T follicular helper cell (primary cell): Measurements from ENCODE around the gene TJP3.
A peak's percentile ranks its signal among the peaks of the same experiment; 100 is the strongest.
"Not testable (repeated sequence)": the region's sequence is repeated elsewhere in the genome, so short reads cannot be mapped to it uniquely, and the experiment has no call there.

Experiments used
- DNase-seq: peaks from one replicate; pipeline ENCODE4 v3.0.0-alpha.2; 2020; ENCODE audit warnings: low read depth

Gene TJP3

DNA sequence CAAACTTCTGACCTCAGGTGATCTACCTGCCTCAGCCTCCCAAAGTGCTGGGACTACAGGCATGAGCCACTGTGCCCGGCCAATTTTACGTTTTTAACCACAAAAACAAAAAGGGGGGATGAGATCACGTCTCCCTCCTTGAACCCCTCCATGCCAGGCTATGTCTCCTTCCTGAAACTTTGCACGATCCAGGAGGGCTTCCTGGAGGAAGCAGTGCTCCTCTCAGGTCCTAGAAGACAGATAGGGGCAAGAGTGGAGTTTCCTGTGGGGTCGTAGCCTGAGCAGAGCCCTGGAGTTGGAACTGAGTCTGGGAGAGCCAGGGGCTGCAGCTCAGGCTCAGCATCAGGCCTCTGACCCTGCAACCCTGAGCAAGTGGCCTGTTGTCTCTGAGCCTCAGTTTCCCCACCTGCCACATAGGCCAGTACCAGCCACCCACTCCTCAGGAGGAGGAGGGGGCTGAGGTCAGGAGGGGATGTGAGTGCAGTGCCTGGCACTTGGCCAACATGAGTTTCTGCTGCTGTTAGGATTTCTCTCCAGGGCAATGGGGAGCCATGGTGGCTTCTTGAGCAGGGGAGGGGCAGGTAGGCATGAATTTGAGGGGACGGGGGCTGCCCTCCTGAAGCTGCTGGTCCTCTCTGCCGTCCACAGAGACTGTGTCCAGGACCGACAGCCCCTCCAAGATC lies 37.3 kb downstream of the TJP3 start:
- DNase-seq: no peak

DNA sequence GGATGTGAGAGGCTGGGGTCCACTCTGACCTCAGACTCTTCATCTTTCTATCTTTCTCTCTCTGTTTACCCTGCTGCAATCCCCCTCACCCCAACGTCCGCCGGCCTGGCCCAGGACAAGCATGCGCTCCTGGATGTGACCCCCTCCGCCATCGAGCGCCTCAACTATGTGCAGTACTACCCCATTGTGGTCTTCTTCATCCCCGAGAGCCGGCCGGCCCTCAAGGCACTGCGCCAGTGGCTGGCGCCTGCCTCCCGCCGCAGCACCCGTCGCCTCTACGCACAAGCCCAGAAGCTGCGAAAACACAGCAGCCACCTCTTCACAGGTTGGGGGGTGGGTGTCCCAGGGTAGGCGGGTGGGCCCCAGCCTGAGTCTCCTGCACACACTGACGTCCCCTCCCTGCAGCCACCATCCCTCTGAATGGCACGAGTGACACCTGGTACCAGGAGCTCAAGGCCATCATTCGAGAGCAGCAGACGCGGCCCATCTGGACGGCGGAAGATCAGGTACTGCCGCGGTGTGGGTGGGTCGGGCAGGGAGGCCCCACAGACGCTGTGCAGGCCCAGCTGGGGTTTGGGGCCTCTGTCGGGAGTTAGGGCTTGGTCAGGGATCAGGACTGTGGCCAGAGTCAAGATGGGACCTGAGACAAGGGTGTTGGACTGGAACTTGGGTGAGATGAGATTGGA lies 38.3 kb downstream of the TJP3 start:
- DNase-seq: no peak

DNA sequence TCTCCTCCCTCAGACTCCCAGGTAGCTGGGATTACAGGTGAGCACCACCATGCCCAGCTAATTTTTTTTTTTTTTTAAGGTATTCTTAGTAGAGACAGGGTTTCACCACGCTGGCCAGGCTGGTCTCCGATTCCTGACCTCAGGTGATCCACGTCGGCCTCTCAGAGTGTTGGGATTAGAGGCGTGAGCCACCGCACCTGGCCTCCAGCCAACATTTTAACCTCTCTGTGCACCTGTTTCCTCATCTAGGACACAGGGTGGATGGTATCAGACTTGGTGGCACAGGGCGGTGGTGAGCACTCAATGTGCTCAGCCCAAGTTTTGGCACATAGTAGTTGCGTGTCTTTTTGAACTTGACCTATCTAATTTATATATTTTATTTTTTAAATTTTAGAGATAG lies 40.8 kb downstream of the TJP3 start:
- no peak for DNase-seq

DNA sequence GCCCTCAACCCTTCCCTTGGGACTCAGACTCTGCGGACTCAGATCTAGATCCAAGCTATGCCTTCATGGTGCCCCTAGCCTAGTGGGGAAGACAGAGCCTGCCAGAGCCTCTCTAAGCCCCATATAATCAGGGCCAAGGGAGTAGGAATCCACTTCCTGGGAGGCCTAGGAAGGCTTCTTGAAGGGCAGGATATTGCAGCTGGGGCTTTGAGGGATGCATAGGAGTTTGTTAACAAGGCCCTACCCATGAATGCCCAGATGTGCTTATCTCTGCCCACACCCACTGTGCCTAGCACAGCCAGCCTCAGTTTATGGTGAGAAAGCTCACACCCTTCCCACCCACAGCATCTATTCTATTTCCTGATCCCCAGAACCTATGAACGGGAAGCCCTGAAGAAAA lies 42.0 kb downstream of the TJP3 start:
- DNase-seq: no peak

DNA sequence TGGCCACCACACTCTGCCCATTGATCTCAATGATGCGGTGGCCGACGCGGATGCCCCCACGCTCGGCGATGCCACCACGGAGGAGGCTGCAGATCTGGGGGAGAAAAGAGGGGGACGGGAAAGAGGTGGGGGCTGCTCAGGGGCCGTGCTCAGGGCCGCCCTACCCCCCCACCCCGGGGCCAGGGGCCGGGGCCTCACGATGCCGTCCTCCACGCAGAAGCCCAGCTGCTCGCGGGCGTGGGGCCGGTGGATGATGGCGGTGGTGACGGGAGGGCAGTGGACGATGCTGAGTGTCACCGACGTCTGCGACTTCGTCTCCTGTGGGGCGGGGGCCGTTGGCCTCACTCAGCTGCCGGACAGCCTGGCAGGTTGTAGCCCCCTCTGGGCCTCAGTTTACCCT lies 43.1 kb downstream of the TJP3 start:
- no peak for DNase-seq

DNA sequence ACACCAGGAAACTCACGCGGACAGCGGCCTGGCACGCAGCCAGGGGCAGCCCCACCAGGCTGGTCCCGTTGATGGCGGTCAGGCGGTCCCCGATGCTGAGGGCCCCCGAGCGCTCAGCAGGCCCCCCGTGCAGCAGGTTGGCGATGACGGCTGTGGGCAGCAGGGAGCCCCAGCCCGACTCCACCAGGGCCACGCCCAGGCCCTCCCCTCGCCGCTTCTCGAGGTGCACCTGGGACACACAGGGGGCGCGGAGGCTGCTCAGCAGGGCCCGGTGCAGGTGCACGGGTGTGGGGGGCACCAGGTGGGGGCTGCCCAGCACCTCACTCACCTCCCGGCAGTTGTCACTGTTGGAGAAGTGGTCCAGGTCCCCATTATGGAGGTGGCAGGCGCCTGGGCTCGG lies 44.3 kb downstream of the TJP3 start:
- DNase-seq: no peak

DNA sequence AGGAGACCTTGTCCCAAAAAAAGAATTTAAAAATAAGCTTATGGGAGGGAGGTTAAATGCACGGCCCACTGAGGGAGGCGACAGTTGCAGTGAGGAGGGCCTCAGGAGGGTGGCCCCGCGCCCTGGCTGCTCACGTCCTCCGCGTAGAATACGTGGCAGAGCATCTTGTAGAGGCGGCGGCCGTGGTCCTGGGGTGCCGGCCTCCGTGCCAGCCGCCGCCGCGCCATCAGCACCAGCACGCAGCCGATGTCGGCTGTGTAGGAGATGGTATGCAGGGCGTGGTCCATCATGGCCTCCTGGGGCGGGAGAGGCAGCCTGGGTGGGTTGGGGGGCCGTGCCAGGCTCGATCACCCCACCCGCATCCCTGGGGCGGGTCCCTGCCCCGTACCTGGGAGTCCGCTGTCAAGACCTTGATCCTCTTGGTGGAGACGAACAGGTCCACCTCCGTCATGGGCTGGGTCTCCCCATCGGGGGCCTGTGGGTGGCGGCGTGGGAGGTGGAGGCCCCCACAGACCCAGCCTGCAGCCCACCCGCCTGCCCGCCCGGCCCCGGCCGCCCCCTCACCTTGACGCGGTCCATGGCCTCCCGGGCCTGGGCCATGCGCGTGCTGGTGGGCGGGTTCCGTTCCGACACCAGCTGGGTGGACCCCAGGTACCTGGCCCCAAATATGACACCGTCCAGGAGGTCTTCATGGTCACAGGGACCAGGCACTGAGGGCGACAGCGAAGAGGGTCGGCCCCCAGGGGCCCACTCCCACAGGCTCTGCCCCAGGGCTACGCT lies 45.6 kb downstream of the TJP3 start:
- no peak for DNase-seq

DNA sequence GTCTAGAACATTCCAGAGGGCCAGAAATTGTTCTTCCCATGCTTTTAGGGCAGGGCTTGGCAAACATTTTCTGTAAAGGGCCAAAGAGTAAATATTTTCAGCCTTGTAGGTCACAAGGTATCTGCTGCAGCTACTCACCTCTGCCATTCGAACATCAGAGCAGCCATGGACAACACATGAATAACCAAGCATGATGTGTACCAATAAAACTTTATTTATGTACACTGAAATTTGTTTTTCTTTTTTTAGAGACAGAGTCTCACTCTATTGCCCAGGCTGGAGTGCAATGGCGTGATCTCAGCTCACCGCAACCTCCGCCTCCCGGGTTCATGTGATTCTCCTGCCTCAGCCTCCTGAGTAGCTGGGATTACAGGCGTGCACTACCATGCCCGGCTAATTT lies 49.5 kb downstream of the TJP3 start:
- DNase-seq: not testable (repeated sequence)

DNA sequence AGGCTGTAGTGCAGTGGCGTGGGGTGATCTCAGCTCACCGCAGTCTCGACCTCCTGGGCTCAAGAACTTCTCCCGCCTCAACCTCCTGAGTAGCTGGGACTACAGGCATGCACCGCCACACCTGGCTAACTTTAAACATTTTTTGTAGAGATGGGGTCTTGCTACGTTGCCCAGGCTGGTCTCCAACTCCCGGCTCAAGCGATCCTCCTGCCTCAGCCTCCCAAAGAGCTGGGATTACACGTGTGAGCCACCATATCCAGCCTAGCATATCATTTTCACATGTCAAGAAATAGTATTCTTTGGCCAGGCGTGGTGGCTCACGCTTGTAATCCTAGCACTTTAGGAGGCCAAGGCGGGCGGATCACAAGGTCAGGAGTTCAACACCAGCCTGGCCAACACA lies 50.1 kb downstream of the TJP3 start:
- not testable (repeated sequence) for DNase-seq

DNA sequence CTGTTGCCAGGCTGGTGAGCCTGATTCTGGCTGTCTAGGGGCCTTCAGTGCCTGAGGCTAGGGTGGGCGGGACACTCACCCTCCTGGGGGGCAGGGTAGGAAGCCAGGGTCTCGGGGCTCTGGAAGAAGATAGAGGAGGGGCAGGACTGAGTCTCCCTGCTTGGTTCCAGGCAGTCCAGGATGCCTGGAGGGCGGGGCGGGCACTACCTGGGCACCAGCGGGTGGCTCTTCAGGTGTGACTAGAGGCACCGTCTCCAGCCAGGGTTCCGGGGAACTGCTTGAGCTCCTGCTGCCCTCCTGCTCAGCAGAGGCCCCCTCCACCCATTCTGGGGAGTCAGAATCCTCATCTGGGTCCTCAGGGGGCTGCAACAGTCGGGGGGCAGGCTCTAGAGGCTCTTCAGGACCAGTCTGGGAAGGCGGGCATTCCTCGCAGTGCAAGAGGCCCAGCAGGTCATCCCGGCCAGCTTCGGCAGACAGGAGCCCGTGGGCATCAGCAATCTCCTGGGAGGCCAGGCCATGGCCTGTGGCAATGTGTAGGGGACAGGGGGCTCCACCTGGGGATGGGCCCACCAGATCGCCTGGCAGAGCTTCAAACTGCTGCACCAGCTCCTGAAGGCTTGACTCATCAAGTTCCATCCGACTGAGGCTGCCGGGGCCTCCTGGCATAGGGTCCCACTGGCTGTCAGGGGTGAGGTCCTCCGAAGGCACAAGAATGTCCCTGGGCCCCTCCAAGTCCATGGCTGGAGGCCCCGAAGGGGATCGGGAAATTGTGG lies 51.5 kb downstream of the TJP3 start:
- DNase-seq: no peak

DNA sequence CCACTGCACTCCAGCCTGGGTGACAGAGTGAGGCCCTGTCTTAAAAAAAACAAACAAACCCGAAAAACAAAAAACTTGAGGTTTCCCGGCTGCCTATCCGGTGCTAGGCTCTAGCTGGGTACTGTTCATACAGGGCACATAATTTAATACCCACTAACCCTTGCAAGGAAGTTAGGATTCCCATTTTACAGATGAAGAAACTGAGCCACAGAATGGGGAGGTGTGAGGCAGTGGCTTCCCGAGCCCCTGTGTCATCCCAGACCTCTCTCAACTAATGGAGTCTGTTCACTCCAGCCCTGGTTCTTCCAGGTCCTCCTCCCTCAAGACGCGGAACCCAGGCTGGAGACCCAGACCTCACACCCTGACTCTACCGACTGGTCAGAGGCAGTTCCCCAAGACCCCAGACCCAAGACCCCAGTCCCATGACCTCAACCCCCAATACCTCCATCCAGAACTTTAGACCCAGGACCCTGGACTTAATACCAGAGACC lies 52.7 kb downstream of the TJP3 start:
- no peak for DNase-seq

DNA sequence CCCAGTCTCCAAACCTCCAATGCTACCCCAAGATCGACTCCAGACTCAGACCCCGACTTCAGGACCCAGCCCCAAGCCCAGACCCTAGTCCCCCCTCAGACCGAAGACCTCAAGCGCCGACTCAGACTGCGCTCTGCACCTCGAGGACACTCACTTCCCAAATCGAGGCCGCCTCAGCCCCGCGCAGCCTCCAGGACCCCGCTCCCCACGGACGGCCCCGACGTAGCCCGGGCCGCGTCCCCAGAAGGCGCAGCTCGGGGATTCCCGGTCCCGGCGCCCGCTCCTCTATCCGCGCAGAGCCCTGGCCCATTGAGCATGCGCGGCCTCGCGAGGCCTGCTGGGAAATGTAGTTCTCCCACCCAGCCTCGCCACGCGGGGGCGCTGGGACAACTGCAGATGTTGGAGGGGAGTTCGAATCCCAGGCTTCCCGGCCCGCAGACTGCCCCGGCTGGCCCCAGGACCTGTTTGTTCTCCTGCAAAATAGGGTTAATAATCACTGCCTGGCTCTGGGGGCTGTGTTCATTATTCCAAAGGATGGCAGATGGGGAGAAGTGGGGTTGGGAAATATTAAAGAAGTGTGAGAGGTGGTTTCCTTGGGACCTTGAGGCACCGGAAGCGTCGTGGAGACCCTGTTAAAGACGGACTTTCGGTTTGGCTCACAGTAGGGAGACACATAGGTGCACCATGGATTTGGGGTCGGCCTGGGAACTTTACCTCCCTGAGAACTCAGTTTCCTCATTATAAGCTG lies 53.4 kb downstream of the TJP3 start, which contains the start of gene APBA3:
Gene APBA3 (minus strand): TSS at position 311 of the 748 bp plus-strand sequence. CDS start 1,428 bp downstream, outside the sequence.
- peak; percentile 91 for DNase-seq

DNA sequence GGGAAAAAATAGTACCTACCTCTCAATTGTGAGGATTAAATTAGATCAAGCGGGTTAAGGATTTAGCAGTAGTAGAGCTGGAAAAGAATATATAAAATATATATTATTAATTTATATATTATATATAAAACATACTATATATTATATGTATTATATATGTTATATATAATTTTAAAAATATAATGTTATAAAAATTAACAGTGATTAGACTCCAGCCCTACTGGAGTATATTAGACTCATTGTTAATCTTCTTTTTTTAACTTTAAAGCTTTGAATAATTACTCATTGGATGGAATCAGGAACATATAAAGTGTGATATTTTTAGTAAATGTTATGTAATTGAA lies 53.9 kb downstream of the TJP3 start:
- DNase-seq: no peak

DNA sequence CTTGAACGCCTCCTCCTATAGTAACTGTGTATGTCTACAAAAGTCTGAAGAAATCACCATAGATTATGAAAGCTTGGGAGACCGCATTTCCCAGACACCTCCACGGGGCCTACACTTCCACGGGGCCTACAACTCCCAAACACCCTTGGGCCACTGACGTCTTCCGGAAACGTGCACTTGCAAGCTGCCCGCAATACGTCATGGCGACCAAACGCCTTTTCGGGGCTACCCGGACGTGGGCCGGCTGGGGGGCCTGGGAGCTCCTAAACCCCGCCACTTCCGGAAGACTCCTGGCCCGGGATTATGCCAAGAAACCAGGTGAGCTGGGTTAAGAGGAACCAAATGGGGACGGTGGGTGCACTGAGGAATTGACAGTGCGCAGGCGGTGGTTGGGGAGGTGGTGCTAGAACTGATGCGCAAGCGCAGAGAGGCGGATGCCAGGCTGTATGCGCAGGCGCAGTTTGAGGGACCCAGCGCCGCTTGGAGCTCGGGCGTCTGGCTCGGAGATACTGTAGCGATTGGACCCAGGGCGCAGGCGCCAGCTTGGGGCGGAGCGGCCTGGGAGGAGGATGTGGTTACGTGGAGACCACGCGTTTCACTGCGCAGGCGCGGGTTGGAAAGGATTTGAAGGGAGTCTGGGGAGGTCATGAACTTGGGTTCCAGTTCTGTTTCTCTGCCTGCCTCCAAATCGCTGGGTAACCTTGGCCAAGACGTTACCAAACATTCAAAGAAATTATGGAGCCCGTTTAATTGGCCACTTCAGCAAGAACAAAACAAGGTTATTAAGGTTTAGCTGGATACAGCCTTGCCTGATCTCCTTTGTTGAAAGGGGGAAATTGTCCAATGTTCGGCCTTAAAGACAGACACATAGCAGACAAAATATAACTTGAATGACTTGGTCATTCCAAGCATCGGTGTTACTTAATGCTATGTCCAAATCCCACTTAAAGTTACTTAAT lies 54.6 kb downstream of the TJP3 start, which contains the start of gene MRPL54:
Gene MRPL54 (plus strand): TSS at position 182 of the 959 bp plus-strand sequence. CDS start 19 bp downstream, at position 201.
- DNase-seq: peak; percentile 98

DNA sequence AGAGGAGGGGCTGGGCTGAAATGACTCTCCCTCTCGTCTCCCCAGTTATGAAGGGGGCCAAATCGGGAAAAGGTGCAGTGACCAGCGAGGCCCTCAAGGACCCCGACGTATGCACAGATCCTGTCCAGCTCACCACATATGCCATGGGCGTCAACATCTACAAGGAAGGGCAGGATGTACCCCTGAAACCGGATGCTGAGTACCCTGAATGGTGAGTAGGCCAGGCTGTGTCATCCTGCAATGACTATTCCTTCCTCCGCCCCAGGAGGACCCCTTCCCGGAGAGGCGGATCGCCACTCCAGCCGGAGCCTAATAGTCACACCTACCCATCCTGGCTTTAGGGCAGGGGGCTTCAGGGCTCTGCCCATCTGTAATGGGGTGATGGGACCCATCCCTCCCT lies 56.9 kb downstream of the TJP3 start:
- no peak for DNase-seq

DNA sequence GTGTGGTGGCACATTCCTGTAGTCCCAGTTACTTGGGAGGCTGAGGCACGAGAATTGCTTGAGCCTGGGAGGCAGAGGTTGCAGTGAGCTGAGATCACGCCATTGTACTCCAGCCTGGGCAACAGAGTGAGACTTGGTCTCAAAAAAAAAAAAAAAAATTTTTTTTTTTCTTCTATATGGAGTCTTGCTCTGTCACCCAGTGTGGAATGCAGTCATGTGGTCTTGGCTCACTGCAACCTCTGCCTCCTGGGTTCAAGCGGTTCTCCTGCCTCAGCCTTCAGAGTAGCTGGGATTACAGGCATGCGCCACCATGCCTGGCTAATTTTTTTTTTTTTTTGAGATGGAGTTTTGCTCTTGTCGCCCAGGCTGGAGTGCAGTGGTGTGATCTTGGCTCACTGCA lies 57.6 kb downstream of the TJP3 start:
- DNase-seq: not testable (repeated sequence)

DNA sequence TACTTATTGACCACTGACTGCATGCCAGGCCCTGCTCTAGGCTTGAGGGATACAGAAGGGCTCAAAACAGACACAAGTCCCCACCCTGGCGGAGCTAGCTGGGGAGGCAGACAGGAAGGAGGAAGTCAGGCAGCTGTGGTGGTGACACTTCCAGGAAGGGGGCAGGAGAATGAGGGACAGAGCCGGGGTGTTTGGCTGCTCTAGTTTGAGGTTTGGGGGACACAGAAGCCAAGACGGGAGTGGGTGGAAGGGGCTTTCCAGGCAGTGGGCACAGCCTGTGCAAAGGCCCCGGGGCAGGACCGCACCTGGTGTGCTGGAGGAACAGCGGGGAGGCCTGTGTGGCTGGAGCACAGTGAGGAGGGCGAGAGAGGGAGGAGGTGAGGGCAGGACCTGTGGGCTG lies 58.3 kb downstream of the TJP3 start:
- no peak for DNase-seq

DNA sequence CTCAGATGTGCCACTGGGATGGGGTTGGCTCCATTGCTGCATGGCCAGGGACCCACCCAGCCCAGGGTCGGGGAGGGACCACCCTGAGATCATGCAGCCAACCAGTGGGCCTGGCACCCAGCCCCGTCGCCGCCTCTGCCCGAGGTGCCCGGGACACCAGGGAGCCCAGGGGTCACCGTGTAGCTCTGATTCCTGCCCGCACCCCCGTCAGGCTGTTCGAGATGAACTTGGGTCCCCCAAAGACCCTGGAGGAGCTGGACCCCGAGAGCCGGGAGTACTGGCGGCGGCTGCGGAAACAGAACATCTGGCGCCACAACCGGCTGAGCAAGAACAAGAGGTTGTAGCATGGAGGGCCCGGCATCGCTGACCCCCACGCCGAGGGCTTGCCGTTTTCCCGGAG lies 58.9 kb downstream of the TJP3 start:
- DNase-seq: no peak

DNA sequence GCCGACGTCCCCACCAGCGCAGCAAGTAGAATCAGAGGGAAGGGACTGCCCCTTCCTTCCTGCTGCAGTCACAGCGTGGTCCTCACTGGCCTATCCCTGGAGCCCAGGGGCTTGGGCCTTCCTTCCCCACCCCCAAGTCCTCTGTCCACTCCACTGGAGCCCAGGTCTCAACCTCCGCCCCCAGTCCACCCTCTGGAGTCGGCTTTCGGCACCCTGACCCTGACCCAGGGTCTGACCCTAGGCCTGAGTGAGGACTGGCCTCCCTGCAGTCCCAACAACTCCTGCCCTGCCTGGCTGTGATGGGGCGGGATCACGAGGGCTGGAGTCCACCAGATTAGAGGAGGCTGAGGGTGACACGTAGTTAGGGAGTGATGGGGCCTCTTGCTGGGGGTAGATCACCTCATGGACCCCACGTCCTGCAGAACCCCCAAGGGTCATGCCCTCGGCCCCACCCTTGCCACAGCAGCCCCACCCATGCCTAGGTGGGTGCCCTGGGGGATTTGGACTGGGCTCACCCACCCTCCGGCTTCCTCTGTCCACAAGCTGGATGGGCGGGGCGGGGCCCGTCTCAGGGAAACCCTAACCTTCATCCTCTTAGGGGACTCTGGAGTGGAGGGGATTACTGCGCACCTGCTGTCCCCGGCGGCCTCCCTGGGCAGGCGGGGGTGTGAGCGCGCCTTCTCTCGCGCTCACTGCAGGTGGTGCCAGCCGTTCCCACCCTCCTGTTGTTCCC lies 60.0 kb downstream of the TJP3 start:
- no peak for DNase-seq
